Activated CD8-positive, alpha-beta memory T cell treated with anti-CD3 and anti-CD28 coated beads for 1 hour (primary cell): ENCODE results near the gene BTBD6.

ENCODE experiments used
- DNase-seq, 2 donors: peaks; one replicate each; pipeline ENCODE4 v3.0.0-alpha.2; 2020; ENCODE audit warnings: low read depth in 1 of 2; ENCODE audit errors: extremely low read depth in 1 of 2

Gene BTBD6

DNA sequence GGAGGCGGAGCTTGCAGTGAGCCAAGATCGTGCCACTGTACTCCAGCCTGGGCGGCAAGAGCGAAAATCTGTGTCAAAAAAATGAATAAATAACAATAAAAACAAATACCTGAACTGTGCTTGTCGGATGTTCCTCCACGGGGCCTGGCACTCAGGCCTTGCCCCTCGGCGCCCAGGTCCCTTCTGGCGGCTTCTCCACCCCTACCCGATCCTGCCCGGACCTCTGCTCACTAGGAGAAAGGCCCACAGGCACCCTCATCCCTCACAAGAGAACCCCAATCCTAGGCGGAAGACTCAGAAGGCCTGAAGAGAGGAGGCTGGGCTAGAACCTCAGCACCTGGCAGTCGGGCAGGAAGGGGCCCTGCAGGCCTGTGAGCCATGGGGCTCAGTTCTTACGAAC is 21.0 kb upstream of the BTBD6 start:
- no peak for DNase-seq

DNA sequence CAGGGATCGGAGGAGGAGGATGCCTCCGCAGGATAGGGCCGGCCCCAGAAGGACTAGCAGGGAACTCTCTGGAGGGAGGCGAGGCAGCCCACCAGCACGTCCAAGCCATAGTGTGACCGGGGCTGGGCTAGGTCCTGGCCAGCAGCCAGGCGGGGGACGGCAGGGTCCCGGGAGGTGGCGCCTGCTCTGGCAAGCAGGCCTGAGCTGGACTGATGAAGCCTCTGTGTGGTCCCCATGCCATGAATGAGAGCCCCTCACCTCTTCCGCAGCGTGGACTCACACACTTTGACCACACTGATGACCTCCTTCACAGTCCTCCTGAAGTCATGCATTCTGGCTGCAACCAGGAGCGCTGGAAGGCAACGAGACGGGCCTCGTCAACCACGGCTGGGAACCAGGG is 19.8 kb upstream of the BTBD6 start:
- no peak for DNase-seq

GRCh38 chr14:105229099-105229655 is 19.2 kb upstream of the BTBD6 start:
- DNase-seq = no peak

- DNase-seq = no peak
These were observed 7.3 kb upstream of the BTBD6 start for GRCh38 chr14:105240811-105241576.

DNA sequence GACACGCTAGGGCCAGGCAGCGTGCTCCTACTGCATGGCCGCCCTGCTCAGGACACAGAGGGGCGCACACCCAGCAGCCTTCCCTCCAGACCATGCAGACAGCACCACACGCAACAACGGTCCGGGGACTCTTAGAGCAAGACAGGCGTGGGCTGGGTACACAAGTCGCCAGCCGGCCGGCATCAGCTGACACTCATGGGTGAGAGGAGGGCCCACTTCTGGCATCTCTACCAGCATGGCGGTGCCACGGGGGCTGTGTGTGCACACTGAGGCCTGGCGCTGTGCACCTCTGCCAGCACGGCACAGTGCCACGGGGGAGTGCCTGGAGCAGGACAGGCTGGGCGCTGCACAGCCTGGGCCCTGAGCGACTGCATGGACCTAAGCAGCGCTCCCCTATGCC is 6.7 kb upstream of the BTBD6 start:
- no peak for DNase-seq

GRCh38 chr14:105244334-105244733 is 4.0 kb upstream of the BTBD6 start:
- DNase-seq = no peak

DNA sequence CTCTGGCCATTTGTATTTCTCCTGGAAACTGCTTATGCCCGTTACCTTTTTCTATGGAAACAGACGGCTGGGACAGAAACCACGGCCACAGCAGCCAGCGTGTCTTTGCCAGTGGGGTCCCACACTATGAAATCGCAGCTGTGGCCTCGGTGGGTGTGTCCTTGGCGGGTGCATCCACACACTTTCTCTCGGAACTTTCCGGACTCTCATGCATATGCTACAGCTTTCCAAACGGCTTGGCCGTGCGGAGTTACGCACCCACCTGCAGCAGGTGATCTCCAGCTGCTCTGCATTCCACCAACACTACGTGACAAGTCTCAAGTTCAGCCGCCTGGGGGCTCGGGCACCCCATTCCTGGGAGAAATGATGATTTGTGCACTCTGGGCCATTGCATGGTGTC is 1.3 kb upstream of the BTBD6 start:
- no peak for DNase-seq

- no peak for DNase-seq
These were observed 492 bp upstream of the BTBD6 start for GRCh38 chr14:105247715-105248367.

DNA sequence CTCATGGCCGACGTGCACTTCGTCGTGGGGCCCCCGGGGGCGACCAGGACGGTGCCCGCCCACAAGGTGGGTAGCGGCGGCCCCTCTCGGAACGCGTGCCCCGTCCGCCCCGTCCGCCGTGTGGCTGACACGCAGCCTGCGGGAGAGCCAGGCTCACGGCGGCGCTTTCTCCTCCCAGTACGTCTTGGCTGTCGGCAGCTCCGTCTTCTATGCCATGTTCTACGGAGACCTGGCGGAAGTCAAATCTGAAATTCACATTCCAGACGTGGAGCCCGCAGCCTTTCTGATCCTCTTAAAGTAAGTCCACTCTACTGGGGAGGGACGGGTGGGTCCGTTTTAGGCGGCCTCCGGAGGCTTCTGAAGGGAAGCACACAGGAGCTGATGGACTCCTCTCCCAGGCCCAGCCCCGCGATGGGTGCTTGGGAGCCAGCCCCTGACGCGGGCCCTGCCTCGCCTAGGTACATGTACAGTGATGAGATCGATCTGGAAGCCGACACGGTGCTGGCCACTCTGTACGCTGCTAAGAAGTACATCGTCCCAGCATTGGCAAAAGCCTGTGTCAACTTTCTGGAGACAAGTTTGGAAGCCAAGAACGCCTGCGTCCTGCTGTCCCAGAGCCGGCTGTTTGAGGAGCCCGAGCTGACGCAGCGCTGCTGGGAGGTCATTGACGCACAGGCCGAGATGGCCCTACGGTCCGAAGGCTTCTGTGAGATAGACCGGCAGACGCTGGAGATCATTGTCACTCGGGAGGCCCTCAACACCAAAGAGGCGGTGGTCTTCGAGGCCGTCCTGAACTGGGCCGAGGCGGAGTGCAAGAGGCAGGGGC is 1.1 kb downstream of the BTBD6 start:
- DNase-seq = no peak

- DNase-seq = no peak
These were observed 1.7 kb downstream of the BTBD6 start for GRCh38 chr14:105250008-105250366.

DNA sequence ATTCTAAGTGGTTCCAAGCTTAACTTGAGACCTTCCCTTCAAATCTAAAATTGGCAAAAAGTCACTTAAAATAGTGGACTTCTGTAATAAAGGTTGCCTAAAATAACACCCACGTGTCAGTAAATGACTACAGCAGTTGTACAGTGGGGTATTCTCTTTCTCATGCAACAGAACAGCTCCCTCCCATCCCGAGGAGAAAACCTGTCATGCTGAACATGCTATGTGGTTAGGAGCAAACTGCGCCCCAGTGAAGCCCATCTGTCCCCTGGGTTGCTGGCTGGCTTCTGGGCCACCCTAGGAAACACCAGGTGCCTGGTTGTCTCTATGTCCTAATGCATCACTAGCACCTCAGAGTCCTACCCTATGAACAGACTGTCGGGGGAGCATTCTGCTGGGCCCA is 2.7 kb downstream of the BTBD6 start:
- DNase-seq = no peak

DNA sequence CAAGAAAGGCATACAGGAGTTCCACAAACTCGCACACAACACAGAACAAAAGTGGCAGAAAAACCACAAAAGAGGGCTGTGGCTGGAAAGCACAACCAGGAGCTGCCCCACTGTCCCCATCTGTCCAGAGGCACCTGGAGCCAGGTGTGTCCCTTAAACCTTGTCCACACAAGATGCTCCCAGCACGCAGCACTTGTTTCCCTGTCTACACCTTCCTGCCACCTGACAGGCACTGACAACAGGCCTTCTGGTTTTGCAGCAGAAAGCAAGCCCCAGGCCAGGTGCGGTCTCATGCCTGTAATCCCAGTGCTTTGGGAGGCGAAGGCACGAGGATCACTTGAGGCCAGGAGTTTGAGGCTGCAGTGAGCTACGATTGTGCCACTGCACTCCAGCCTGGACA is 3.6 kb downstream of the BTBD6 start:
- no peak for DNase-seq

DNA sequence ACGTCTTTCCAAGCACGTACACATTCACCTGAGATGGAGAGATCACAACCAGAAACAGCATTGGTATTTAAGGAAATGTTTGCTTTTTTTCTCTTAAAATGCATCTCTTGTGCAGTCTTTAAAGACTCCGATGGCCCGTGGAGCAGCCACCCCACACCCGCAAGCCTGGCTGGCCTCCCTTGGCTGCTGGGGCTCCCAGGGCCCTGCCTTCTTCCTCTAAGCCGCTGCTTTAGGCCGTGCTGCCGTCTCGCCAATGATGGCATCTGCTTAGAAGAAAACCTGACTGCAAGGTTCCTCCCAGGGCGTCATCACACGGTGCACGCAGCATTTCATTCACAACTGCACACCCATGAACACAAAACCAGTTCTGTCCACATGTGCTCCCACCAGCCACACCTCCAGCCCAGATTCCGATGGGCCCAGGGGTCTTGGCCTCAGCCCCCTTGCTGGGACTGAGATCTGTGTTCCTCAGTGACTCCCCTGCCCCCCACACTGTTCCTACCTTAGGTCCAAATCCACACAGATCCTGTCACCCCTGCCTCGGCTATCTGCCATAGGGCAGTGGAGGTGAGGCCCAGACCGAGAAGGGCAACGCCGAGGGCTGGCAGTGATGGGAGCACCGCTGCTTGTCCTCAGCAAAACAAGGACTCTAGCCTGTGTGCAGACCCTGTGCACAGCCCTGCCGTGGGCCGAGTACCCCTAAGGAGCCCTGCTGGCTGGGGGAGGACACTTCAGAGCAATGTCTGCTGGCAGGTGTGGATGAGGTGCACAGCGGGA is 4.4 kb downstream of the BTBD6 start:
- DNase-seq = no peak

- DNase-seq = no peak
These were observed 5.0 kb downstream of the BTBD6 start for GRCh38 chr14:105253329-105253682.

DNA sequence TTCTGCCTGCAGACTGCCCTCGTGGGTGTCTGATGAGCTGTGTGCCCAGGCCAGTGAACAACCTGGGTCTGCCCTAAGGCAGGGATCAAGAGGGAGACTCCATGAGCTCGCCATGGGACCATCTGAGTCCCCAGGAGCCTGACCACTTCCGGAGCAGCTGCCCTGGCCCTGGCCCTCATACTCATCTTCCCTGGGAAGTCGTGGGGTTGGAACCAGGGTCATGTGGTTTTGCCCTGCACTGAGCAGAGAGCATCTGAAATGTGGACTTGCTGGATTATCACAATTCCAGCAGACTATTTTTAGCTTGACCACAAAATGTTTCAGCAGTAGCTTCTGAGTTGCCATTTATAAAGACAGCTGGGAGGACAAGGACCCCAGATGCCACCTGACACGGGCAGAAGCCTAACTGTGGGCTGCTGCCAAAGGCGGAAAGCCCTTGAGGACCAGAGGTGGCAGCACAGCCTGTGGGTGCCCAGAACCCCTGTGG is 6.7 kb downstream of the BTBD6 start:
- no peak for DNase-seq

- DNase-seq = no peak
These were observed 8.1 kb downstream of the BTBD6 start for GRCh38 chr14:105256292-105256960.

- no peak for DNase-seq
These were observed 9.1 kb downstream of the BTBD6 start for GRCh38 chr14:105257464-105257863.

- DNase-seq = no peak
These were observed 10.5 kb downstream of the BTBD6 start for GRCh38 chr14:105258846-105259245.

DNA sequence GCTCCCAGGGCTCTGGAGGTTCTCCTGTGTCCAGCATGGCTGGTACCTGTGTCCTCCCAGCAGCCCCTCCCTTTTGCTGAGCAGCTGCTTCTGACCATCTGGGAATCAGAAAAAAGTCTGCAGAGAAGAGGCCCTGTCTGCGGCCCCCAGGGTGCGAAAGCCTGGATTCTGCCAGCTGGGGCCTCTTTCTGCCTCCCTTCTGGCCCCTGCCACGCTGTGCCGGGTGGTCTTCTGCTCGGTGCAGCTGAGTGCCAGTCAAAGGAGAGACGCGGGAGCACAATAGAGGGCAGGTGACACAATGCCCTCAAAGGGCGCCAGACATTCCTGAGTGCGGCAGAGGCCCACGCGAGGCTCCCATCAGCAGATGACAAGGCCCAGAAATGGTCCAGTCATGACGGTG is 12.6 kb downstream of the BTBD6 start:
- no peak for DNase-seq

DNA sequence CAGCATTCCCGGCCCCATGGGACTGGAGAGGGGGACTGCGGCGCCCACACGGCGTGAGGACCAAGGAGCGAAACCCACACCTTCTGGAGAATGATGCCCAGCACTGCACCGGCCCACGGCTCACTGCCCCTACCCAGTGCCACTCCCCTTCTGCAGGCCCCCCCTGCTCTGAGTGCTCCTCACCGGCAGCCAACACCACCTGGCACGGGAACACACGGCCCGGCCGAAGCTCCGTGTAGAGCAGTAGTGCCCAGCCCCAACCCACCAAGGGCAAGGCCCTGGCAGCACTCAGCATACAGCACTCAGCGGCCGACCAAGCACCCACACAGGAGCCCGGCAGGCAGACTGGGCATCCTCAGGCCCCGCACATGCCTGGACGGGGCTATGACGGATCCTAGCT is 13.4 kb downstream of the BTBD6 start:
- no peak for DNase-seq
